CD4-positive, alpha-beta T cell treated with Interleukin-4 for 4 hours (primary cell): ENCODE data around the gene FNTB.

Experiments
- DNase-seq: peaks from one replicate; pipeline ENCODE4 v3.0.0-alpha.2; 2020

Gene FNTB, protein sequence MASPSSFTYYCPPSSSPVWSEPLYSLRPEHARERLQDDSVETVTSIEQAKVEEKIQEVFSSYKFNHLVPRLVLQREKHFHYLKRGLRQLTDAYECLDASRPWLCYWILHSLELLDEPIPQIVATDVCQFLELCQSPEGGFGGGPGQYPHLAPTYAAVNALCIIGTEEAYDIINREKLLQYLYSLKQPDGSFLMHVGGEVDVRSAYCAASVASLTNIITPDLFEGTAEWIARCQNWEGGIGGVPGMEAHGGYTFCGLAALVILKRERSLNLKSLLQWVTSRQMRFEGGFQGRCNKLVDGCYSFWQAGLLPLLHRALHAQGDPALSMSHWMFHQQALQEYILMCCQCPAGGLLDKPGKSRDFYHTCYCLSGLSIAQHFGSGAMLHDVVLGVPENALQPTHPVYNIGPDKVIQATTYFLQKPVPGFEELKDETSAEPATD

DNA sequence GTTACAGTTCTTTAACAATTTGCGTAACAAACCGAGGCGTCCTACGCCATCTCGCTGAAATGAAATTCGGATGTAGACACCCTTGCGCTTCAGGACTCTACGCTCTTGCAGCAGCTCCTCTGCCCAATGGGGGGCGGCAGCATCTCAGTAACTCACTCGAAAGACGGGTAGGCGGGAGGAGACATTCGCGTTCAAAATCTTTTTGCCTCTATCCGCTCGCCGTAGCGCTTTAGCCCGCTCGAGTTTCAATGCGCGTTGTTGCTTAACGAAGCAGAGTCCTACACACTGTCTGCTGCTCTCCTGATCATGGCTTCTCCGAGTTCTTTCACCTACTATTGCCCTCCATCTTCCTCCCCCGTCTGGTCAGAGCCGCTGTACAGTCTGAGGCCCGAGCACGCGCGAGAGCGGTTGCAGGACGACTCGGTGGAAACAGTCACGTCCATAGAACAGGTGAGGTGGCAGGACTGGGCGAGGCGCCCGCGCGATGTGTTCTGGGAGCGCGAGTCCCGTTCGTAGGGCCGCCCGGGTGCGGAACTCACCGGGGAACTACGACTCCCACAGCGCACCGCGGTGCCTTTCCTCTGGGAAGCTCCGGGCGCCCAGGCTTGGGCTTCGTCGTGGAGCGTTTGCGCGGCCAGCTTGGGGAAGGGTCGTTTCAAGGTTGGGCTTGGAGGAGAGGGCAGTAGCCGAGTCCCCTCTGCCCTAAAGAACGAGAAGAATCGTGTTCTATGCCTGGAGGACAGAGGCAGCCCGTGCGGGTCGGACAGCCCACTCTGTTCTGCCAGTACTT lies at the start of gene FNTB:
Gene FNTB, plus strand, starts transcription at position 248 of the 790 bp plus-strand sequence. Its CDS starts 59 bp downstream, at position 307.
- DNase-seq, result peak; percentile 96

DNA sequence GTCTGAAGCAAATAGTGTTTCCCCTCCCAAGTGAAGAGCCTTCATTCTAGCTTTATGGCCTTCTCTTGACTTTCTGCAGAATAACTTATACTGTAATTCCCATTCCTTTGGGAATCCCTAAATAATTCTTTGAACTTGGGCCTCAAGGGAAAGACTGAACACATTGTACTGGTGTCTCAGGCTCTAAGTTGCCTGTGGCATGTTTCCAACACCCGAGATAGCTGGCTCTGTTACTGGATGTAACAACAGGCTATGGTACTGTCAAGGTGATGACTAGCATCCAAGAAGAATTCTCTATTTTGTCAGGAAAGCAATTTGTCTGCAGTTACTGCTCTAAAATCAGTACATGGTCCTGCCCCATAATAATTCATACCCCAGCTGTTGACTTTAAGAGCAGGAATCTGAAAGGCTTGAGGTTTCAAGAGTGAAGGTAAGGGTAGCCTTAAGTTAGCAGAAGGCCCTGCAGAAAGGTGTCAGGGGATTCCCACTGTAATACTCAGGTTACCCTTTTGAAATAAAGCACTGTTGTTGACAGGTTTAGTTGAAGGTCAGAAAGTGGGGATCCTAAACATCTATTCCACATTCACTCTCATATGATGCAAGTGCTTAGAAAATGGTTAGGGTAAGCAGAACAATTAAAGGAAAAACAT lies 49.4 kb upstream of the FNTB start:
- no peak for DNase-seq

DNA sequence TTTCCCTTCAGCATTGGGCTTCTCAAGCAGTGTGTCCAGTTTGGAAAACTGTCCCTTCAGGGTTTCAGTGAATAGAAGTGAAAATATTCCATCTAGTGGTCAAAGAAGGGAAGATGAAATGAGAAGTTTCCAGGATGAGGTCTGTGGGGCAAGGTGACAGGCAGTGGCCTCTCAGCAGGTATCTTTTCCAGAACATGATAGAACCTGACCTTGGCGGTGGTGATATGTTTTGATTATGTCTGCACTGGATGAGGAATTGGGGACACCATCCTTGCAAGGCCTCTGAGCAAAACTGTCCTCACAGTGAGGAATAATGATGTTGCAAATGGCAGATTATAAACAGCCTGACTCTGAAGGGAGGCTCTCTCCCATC lies 48.9 kb upstream of the FNTB start:
- no peak for DNase-seq

DNA sequence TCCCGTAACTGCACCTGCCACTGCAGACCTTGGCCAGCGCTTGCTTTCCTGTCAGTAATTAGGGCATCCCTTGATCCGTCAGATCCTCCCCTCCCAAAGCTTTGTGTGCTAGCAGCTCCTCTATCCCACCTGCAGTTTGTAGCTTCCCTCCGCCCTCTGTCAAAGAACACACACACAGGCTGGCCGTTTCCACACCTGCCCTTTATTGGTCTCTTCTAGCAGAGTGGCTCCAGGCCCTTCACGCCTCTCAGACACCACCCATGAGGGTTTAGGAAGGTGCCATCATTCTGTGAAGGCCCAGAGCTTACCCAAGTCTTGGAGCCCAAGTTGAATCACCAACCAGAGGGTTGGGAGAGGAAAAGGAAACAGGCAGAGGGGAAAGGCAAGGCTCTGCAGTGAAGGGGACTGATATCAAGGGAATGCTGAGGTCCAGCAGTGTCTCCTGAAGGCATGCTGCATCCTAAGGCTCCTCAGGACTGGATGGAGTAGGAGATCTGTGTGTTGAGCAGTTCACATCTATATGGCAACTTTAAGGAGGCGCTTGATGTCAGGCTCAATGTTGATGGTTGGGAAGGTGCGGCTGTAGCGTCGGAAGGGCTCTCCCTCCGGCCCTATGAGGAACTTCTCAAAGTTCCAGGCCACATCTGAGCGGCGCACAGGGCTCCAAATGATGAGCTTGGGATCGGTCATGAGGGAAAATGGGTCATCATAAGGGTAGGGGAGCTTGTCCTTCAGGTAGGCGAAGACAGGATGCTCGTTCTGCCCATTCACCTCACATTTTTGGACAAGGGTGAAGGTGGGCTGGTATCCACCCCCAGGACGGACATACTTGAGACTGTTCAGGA lies 47.5 kb upstream of the FNTB start:
- DNase-seq, result no peak

DNA sequence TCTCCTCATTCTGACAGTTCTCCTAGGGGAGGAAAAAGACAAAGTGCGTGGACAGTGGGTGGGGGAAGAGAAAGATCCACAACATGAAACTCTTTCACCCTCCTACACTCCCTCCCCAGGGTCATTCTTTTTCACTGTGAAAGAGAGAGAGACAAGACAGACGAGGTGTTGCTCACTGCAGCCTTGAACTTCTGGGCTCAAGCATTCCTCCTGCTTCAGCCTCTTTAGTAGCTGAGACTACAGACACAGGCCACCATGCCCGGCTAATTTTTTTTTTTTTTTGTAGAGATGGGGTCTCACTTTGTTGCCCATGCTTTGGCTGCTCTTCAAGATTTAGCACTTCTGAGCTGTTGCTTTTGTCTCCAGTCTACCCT lies 46.9 kb upstream of the FNTB start:
- no peak for DNase-seq

DNA sequence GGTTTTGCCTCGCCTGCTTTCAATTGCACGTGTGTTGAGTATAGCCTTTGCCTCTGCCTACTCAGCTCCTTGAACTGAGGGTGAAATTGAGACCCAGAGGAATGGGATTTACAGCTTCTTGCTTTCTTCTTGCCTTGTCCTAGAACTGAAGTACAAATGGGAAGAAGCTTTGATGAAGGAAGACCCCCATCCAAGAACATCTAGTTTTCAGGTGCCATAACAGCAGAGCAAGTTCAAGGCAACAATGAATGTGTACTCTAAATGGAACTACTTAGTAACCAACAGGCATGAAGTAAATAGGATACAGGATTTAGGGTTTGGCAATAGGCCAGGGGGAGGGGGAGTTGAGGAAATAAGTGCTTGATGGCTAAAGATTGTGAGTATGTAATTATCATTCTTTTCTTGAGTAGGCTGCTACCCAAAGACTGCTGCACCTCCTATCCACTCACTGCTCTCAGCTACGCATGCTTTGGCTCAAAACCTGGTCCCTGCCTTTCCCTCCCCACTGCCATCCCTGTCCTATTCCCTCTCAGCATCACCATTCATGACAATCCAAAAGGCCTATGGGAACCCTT lies 46.3 kb upstream of the FNTB start:
- no peak for DNase-seq

DNA sequence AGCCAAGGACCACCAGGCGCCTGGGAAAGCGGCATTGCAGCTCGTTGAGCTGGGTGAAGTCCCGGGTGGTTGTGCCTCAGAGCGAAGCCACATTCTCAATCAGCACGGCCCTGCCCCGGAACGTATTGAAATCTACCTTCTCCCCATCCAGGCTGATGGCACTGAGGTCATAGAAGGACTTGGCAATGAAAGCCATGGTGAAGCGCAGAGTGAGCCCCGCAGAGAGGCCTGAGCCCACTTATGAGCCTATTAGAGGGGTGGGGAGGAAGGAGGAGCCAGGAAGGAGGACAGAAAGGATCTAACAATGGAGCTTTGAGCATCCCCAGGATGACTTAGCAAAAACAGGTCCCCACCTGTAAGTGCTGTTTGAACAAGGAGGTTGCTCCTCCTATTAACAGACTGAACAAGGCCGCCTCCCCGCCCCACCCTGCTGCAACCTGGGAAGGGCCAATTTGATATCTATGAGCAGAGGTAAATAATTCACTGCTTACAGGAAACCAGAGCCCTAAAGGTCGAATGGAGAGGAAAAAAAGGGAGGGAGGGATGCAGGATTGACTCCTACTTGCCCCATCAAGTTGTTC lies 44.1 kb upstream of the FNTB start, which contains the start of gene GPX2:
Gene GPX2, minus strand, starts transcription at position 215 of the 581 bp plus-strand sequence. Its CDS starts 19 bp downstream, at position 196.
- DNase-seq, result no peak

DNA sequence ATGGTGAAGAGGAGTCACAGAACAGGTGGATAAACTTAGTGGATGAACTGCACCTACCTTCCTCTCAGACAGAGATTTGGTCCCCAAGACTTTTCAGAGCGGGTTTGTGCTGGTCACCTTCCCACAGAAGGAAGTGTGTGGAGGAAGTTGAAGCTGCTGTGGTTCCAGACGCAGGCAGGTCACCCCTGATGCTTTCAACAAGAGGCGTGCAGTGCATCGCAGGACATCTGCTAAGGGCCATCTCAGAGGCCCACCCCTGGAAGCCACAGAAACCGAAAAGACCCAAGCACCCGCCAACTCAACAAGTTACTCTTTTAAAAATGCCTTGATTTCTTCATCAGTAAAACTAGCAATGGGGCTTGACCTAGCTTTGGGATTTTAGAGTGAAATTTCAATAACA lies 43.1 kb upstream of the FNTB start:
- DNase-seq, result no peak

DNA sequence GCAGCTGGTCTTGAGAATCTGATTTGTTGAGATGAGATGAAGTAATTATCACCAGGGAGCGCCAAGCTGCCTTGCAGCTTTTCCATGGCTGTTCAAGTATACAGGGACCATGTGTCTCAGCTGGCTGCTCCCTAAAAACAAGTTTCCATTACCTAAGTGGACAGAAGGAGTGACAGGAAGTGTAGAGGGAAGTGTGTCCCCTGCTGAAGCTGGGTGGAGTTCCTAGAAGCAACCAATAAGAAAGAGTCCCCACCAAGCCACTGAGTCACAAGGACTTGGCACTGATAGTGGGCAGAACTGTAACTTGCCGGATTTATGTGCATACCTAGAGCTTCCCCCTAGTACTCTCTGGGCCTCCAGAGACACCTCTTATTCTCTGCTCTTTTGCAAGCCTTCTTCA lies 42.7 kb upstream of the FNTB start:
- no peak for DNase-seq

DNA sequence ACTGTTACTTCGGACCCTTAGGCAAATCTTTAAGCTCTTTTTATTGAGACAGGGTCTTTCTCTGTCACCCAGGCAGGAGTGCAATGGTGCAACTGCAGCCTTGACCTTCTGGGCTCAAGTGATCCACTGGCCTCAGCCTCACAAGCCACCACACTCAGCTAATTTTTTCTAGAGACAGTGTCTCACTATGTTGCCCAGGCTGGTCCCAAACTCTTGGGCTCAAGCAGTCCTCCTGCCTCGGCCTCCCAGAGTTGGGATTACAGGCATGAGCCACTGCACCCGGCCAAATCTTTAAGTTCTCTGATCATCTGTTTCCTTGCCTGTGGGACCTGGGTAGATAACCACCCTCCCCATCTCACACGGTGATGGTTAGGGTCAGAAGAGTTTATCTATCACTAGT lies 41.8 kb upstream of the FNTB start:
- DNase-seq, result no peak

DNA sequence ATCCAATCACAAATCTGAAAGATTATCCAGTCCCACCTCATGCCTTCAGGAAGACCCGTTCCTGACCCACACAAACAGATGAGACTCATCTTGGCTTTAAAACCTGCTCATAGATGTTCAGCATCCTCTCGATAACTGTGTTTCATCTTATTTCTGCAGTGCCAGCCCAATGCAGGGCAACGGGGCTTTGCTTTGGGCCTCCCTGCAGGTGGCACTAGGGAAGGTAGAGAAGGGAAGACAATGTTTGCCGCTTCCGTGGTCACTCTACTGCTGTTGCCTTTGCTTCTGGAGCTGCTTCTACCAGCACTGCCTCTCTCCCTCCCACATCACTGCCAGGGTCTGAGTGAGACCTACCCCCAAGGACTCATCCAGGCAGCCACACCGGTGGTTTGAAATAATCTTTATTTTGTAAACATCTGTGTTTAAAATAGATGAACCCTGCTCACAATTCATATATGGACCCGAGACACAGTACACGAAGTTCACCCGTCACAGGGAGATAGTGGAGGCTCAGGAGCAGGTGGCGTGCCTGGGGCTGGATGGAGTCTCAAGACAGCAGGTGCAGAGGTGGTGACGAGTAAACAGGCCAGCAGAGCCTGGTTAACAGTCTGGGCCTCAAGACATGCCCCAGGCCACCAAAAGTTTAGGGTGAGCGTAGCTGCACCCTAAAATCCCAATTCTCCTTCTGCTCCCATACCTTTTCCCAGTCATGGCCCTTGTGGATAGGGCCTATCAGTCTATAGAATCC lies 41.1 kb upstream of the FNTB start:
- DNase-seq, result no peak

DNA sequence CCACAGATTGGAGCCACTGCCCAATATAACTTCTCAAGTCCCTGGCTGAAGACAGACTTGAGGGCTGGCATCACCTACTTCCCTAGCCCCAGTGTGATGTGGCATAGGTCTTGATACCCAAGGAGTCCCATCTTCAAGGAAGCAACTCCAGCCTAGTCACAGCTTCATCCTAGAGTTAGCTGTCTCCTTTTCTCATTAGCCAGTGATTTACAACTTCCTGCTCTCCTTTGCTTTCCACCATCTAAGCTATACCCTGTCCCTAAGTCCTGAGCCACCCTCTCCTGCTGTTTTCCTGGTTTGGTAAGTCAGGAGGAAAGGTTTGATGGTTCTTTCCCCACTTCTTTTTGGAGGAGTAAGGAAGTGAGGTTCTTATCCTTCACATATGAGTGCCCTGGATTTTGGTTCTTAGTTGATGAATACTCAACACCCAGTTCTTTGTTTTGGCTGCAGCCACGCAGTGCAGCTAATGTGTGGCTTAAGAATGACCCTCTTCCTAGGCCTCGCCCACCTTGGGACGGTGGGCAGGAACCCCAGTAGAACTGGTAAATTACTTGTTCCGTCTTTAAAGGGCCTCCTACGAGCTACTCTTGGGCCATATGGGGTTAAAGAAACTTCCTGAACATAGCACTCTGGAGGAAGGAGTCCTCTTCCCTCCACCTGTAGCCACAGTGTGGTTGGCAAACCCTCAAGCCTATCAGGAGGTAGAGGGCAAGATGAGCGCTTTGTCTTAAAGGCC lies 40.2 kb upstream of the FNTB start:
- no peak for DNase-seq

DNA sequence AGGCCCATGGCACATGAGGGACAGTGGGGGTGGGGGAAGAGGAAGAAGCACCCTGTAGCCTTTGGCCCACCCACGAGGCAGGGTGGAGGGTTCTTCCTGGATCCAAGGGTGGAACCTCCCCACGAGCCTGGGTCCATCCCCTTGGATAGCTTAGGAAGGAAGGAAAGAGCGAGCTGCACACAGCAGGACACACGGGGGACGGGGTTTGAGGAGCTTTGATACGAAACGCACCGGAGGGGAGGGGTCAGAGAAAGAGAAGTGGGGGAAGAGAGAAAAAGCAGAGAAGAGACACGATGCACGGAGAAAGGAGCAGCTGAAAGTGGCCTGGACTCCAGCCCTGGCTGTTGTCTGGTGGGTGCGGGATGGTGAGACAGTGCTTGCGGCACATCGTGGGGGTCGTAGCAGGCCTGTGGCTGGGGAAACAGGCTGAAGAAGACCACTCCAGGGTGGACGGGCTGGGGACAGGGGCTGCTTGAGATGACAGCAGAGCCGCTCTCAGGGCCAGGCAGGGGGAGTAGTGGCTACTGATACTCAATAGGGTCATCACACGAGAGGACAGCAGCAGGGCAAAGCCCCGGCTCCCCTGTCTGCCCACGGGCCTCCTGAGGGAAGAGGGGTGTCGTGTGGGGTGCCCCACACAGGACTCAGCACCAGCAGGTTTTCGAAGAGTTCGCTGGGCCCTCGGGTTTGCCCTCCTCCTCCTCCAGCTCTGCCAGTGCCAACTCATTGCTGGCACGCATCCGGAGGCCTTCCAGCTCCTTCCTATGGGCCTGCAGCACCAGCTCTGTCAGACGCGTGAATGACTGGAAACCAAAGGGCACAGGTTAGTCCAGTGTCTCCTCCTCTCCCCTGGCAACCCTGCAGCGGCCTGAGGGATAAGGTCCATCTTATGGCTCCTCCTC lies 38.7 kb upstream of the FNTB start:
- no peak for DNase-seq

DNA sequence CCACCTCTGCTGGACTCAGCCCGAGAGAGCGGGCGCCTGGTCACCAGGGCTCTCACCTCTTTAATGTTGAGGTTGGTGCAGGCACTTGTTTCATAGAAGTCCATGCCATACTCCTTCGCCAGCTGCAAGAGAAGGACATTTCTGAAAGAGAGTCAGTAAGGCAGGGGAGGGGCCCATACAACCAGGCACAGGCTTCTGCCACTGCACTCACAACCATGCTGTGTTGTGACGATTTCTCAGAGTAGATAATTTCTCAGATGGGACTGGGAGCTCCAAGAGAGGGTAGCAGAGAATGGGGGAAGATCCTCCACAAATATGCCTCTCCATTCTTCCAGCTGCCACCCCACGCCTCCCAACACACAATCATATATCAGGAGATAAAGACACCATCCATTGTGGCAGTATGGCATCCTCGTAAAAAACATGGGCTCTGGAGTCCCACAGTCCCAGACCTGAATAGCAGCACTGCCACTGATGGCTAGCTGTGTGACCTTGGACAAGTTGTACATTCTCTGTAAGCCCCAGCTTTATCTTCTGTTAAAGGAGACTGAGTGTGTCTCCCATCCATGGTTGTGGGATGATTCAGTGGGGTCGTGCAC lies 38.0 kb upstream of the FNTB start:
- no peak for DNase-seq

DNA sequence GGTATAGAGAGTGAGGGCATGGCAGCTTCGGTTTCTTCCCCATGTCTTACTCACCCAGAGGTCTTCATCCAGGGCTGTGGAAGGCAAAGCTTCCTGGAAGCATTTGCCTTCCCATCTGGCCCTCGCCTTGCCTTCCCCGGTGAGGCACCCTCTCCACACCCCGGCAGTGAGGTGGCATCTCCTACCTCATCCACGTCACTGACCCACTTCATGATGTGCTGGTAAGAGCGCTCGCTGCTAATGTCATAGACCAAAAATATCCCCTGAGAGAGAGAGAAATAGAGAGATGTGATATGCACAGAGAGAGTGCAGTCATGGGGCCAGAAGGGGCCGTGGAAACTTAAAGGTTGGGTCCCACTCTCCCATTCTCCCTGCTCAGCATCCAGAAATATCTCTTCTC lies 35.8 kb upstream of the FNTB start:
- DNase-seq, result no peak

DNA sequence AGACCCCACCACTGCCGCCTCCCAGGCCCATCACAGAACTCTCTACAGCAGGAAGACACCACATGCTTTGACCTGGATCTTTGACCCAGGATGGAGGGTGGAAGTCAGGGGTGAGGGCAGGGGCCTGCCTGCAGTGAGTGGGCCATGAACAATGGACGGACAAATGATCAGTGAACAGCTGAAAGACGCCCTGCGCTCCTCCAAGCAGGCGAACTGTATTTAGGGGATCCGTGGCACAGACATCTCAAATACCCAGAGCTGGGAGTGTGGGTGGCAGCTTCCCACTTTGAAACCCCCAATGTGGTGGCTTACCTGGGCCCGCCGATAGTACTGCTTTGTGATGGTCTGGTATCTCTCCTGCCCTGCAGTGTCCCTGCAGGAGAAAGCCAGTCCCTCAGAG lies 35.4 kb upstream of the FNTB start:
- DNase-seq, result no peak

DNA sequence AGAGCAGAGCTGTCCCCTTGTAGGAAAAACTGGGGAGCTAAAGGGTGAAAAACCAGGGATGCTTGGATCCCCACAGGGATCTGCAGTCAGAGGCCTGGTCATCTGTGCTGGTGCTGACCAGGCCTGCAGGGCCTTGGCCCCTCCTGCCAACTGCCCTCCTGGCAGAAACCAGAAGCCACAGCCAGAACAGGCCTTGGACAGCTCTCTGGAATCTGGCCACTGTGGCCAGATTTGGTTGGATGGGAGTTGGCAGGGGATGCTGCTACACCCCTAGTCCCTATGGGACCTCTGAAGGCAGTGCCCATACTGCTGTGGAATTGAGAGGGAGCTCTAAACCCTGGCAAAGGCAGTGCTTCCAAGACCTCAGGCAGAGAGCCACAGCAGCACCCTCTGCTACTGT lies 35.0 kb upstream of the FNTB start:
- no peak for DNase-seq

DNA sequence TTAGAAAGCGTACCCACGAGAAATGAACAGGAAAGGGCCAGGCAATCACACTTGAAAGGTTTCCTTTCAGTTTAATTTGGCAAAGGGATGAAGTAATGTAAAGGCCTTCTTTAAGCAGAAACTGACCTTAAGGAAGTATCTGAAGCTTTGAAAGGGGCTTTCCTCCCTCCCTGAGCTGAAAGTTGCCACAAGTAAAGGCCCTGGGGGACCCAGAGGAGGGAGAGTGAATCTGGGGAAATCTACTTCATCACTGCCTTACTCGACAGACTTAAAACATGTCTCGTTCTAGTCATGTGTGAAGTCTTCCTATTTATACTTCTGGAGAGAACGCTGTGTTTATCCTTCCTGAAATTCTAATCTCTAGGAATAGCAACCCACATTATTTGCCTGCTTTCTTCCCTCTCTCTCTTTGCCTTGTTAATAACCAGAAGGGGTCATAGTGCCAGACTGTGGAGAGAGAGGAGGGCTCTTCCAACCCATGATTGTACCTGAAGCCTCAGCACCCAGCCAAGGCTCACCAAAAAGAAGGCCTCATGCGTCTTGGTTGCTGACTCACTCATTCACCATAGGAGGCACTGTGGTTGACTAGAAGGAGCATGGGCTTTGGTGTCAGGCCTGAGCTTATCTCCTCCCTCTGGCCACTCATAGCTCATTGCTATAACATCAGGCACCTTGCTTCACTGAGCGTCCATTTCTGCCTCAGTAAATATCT lies 33.9 kb upstream of the FNTB start:
- DNase-seq, result no peak
